MV-4-11 (cell line): ENCODE measurements around the gene CELF2.
"Not testable (repeated sequence)": the region's sequence is repeated elsewhere in the genome, so short reads cannot be mapped to it uniquely, and the experiment has no call there.

Experiments
- DNase-seq: peaks from one replicate; lab custom pipeline; 2025; lab: John Stamatoyannopoulos, UW

CELF2 gene

DNA sequence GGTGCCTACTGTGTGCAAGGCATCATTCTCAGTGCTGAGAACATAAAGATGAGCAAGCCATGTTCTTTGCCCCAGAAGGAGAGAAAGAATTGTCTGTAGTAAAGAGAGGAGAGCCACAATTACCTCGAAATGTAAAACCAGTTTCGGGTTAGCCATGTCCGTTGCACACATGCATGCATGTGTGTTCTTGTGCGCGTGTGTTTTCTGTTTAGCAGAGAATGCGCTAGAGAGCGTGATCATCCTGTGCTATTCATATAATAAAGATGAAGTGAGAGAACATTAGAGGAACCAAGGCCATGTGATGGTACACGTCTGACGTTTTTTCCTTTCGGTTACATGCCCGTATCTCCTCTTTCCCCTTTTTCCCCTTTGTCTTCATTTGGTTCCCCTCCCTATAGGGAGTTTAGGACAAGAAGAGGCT is 158.2 kb downstream of the CELF2 start:
- DNase-seq, result peak; percentile 93

DNA sequence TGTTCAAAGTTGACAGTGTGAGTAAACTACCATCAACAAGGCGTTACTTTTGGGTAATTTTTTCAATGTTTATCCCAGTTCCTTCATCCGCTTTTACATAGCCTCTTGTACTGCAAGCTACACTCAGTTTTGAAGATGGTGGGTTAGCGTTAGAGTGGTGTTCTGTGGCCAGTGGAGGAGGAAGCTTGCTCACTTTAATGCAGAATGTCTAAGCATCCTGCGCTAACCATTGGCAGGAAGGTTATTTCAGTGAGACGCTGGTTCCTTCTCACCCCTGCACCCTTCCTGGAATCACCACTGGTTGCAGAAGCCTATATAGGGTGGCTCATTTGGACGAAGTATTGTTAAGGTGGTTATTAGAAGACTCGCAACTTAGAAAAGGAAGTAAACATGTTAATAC is 159.1 kb downstream of the CELF2 start:
- peak; percentile 58 for DNase-seq

DNA sequence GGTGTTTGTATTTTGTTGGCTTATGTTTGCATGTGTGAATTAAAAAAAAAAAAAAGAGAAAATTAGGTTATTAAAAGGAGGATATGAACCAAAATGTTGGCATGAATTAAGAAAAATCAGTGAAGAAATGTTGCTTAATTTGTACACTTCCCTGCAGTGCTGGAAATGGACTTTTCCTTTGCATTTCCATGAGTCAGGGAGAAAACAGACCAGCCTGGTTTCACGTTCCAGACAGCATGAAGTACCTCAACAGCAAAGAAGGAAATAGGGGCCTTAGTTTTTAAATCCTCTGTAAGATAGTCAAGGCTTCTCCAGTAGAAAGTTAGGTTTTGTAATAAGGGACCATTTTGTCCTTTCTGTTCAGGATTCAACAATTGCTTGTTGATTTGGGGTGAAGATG is 159.7 kb downstream of the CELF2 start:
- no peak for DNase-seq

DNA sequence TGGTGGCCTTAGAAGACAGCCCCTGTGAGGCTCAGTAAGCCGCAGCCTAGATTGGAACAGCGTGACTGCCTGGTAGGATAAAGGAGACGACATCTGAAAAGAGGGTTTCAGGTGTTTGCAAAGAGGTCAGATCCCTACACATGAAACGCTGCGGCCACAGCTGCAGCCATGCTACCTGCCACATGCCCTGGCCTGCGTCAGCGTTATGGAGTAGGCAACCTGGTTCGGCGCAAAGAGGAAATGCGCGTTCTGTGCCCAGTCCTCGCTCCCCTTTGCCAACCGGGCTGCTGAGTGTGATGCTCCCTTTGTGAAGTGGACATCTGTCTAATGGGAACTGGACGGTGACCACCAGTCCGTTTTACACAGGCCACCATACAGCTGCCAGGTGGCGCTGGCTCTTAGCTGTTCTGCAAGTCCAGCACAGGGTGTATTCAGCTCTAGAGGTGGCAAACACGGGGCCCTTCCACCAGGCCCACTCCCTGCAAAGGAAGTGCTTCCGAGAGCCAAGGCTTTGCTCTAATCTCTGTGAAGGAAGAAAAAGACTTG is 160.3 kb downstream of the CELF2 start:
- peak; percentile 55 for DNase-seq

DNA sequence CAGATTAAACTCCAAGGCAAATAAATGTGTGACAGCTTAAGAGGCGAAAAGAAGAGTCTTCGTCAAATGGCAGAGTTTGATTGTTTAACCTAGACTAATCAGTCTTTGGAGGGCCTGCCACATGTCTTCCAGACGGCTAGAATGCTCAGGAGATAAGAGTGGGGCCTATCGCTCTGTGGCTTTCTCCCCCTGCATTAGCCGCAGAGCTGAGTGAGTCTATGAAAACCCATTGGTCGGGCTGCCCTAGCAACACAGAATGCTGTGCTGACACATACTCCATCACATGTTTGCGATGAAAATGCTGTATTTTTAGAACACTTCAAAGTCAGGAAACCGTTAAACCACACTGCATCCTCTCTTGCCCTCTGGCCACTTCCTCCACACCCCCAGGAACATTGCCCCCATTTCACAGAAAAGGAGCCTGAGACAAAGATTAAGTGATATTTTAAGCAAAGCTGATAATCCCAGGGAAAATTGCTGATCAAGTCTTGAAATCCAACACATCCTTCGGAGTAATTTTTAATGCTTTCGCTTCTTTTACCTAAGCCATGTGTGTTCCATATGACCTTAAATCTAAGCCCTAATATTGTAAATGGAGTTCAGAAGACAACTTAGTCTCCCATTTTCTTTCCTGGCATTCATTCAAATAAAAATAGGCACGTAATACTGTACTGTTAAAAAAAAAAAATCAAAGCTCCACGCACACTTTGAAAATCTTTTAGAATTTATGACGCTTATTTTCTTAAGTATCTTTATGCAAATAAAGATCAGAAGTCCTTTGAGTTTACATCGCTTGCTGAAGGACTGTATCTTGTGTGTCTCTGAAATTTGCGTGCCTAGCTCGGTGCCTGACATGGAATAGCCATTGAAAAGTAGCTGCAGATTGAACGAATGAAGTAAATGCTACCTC is 161.2 kb downstream of the CELF2 start:
- DNase-seq, result peak; percentile 99

DNA sequence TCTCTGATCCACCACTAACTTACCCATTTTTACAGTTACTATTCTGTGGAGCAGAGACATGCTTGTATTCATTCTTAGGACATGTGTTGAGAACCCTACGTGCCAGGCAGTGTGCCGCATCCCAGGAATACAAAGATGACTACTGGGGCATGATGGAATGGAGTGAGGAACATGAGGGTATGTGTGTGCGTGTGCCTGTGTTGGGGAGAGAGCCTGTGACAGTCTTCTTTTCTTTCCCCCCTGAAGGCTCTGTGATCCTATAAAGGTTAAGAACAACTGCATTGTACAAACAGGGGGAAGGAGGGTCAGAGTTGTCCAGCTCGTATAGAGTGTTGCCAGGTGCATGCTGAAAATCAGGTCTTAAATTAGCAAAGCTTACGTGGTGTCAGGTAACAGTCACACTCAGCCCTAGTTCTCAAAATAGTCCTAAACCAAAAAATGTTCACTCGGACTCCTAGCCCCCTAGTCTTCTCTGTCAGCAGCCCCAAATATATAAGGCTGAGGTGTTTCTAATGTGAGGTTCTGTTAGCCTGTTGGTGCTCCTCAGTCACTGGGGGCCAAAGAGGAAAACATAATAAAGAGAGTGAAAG is 161.9 kb downstream of the CELF2 start:
- no peak for DNase-seq

DNA sequence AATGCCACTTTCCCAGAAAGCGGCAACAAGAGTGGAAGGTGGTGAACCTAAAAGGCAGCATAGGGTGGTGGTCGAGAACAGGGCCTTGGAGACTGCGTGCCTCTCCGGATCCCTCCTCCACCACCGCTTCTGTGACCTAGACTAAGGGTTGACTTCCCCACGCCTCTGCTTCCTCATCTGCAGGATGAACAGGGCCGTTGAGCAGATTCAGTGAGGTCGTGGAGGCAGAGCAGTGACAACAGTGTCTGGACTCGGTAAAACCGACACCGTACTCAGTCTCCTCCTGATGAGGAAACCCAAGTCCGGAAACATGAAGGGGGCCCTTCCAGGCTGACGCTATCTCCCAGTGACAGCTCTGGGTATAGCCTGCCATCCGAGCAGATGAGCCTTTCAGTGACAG is 162.6 kb downstream of the CELF2 start:
- peak; percentile 92 for DNase-seq

DNA sequence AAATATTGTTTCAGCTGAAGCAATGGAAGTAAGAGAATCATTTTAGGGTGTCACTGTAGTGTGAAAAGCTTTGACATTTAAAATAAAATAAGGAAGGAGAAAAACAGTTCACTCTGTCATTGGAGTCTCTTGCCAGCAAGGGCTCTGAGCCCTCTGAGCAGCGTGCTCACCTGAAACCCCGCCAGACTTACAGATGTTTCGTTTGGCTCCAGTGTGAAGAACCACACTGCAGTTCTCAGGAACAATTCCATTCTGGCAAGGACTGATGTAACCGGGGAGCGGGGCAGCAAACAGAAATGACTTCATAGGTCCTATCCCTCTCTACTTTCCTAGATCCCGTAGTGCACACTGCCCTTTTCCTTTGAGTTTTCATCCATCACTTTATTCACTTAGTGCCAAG is 164.3 kb downstream of the CELF2 start:
- no peak for DNase-seq

DNA sequence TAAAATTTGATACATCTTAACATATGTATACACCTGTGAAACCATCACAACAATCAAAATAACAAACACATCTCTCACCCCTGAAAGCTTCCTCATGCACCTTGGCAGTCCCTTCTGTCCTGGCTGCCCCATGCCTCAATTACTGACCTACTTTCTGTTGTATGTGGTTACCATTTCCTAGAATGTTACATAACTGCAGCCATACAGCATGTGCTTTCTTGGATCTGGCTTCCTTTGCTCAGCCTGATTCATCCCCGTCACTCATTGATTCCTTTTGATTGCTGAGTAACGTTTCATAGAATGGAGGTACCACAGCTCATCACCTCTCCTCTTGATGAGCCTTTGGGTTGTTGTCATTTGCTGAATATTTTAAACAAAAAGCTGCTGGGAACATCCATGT is 165.3 kb downstream of the CELF2 start:
- peak; percentile 57 for DNase-seq

DNA sequence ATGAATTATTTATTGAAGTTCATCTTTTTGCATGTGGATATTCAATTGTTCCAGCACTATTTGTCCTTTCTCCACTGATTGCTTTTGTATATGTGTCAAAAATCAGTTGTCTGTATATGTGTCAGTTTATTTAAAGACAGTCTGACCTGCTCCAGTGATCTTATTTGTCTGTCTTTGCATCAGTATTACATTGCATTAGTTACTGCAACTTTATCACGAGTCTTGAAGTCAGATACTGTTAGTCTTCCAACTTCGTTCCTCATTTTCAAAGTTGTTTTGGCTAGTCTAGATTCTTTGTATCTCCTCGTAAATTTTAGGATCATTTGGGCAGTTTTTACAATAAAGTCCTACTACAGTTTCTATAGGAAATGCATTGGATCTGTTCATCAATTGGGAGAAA is 166.4 kb downstream of the CELF2 start:
- DNase-seq, result peak; percentile 6

DNA sequence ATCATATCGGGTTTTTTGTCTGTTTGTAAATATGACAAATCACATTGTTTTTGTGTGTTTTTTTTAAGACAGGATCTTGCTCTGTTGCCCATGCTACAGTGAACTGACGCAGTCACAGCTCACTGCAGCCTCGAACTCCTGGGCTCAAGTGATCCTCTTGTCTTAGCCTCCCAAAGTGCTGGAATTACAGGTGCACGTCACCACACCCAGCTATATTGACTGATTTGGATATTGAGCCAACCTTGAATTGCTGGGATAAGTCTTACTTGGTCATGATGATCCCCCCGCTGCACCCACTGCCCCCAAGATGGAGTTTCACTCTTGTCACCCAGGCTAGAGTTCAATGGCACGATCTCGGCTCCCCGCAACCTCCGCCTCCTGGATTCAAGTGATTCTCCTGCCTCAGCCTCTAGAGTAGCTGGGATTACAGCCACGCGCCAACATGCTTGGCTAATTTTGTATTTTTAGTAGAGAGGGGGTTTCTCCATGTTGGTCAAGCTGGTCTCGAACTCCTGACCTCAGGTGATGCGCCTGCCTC is 167.5 kb downstream of the CELF2 start:
- DNase-seq, result not testable (repeated sequence)

DNA sequence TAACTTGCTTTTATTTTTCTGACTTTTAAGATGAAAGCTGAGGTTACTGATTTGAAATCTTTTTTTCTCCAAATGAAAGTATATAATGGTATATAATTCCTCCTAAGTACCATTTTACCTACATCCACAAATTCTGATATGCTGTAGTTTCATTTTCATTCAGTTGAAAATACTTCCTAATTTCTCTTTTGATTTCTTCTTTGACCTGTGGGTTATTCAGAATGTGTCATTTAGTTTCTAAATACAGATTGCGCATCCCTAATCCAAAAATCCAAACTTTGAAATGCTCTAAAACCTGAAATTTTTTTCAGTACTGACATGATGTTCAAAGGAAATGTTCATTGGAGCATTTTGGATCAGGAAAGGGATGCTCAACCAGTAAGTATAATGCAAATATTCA is 168.7 kb downstream of the CELF2 start:
- peak; percentile 49 for DNase-seq

DNA sequence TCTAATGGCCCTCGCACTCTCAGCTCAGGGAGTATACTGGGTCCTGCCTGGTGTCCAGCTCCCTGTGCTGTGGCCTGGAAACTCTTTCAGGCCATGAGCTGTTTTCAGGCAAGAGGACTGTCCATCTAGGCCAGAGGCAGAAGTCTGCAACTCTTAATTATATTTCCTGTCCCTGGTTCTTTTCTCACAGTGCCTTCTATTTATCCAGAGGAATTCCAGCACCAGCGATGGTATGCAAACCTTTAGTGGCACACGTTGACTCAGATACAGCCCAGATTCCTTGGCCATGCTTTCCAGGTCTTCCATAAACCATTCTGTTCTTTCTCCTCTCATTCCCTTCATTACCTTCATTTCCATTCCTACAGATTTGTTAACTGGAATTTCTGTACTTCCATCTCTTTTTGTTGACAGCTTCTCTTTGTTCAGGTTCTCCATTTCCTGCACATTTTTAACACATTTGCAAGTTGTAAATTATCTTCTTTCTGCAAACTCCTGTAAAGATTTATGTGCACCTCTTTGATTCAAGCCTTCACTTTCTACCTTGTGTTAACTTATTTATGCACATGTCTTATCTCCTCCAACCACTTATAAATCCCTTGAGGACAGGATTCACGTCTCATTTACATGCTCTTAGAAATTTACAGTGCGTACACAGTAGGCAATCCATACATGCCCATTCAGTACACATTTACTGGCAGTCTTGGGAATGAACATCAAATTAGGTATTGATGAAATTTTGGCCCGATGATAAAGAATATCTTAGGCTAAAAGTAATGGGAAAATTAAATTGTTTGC is 172.1 kb downstream of the CELF2 start:
- no peak for DNase-seq

DNA sequence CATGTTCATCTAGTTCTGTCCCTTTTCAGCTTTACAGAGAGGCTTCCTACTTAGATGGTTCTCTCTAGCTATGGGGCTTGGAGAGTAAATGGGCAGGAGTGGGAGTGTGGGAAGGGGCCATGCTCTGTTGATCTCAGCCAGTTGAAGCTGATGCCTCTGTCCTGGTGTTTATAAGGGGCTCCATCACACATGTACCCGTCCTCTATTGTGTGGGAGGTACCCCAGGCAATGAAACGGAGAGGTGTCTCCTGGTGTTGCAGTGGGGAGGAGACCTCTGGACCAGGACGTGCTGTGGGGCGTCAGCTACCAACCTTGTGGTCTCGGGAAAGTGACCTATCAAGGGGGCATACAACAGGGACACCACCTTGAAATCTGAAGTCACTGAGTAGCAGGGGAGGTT is 173.5 kb downstream of the CELF2 start:
- DNase-seq, result no peak

DNA sequence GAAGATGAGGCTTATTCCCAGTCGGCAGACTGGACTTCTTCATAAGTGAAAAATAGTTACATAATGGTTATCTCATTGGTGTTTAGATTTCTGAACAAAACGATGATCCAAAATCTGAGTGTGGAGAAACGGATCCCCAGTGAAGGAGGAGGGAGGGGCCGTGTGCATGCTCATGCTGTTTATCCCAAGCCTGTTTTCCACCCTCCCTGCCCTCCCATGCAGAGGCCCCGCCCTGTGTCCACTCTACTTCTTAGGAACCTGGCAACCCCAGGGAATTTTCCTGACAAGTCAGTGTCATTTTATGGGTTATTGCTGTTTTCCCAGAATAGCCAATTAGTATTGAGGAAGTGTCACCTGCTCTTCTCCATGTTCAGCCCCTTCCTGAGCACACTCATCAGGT is 174.0 kb downstream of the CELF2 start:
- DNase-seq, result no peak

DNA sequence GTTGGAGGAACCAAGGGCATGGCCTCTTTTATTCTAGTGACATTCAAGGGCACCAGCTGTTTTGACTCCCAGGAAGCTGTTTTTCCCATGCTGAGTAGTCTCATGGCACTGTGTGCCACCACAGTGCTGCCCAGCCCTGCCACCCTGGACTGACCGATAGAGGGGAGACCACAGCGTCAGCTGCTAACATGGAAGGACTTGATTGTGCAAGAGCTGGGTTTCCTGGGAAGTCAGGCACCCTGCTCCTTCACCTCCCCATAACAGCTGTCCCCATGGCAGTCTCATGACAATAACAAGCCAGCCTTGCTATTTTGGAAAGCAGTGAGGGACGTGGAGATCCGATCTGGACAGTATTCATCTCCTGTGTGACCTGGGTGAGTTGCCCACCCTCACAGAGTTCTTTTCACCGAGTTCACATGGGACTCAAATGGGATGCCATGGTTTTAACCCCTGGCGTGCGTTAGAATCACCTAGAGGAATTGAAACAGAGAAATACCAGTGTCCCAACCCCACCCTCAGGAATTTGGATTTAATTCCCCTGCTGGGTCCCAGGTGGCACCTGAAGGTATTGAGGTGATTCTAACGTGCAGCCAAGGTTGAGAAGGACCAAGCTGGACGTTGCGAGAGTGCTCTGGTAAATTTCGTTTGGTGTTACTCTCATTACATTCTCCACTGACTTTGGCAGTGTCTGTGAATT is 174.8 kb downstream of the CELF2 start:
- DNase-seq, result no peak

DNA sequence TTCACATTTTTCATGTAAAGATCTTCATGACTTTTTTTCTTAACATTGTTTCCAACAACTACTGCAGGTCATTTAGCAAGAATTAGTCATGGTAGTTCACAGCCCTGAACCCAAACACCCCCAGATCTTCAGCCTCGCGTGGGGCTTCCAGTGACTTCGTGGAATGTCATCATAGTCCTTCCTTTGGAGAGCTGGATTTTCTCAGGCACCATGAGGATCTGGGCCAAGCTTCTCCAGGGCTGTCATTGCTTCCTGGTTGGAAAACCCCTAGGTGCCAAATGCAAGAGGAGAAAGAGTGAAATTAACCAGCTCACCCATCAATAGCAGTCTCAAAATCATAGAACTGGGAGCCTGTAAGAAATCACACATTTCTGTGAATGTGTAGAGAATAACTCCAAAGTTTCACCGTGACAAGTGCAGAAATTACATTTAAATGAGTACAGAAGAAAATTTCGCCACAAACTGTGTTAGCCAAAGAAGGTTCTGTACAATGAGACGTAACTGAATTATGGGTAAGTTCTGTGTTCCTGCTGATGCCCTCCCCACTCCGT is 175.4 kb downstream of the CELF2 start:
- no peak for DNase-seq

DNA sequence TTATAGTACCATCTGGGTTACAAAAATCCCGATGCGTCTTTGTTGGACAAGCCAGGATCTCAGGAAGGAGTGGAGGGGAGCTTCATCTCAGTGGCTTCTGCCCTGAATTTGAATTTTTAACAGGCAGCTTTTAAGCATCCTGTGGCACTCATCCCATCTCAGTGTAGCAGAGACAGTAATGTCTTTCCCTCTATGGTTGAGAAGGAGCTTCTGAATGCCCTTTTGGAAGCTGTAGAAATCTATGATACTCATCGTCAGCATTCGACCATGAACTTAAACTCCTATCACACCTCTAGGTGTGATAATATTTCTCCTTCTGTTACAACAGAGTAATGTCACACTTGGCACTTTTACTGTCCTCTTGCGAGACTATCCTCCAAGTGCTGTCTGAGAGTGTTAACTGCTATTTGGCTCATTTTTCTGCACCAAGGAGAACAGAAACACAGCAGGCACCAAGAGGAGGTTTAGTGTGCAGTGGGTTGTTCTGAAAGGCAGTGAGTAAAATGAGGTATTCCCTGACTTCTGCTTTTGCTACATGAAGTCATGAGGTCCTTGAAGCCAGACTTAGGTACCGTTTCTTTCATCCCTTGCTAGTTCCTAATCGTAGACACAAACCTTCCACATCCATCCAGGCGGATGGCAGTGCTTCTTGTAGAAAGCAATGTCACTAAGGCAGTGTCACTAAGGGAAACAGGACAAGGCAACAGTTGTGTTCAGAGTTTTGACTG is 177.4 kb downstream of the CELF2 start:
- DNase-seq, result peak; percentile 79

DNA sequence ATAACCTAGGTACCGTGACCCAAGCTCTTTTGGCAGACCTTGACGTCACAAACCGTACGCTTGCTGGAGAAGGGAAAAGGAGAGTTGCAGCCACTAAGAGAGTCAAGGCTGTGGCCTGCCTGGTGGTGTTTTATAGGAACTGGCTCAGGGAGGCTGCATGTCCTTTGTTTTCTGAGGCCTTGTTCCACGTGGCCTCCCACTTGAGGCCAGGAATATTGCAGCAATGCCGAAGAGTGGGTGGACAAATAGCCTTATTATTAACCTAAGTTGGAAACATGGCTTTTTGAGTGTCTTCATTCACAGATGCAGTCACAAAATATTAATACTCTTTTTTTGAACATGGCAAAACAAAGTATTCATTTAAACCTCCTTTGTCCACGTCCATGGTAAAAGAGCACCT is 178.0 kb downstream of the CELF2 start:
- DNase-seq, result no peak

DNA sequence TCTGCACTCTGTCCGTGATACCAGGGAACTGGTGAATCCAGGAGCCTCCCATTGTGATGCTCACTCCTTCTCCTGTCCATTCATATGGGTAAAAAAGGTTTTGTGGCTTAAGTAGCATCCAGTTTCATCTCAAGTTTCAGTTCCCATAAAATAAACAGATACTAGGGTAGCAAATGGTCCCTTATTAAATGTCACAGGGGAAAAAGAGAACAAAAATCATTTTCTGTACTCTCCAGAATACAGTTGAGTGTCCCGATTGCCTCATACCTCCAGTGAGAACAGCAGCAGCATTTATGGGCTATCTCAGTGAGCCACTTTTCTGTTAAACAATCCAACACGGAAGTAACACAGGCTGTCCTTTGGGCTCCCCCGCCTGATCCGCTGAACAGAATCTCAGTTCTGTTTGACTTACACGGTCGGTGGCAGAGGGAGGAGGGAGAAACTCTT is 179.6 kb downstream of the CELF2 start:
- peak; percentile 97 for DNase-seq

DNA sequence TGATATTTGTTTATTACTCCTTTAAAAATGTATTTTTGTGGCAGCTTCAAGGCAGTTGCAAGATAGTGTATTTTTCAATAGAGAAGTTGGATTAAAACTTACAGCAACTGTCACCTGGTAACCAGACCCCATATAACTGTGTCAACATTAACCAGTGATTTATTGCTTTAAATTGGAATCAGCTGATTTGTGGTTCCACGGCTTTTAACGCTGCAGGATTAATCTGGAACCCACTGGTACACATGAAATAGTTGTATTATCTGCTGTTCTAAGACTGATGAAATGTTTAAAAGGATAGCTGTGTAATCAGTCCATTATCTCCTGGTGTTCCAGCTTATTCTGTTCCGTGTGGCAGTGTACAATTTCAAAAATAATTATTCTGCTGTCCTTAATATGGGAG is 180.2 kb downstream of the CELF2 start:
- no peak for DNase-seq
